Neural progenitor cell (in vitro differentiated cells): ENCODE results near the gene MYOM1. TPM values are rescaled to one million over a fixed set of nuclear protein-coding genes. Genes with fewer than 3 reads are reported as not detected.

Experiments used
- DNase-seq: peaks from one replicate; pipeline ENCODE4 v3.0.0-alpha.2; 2016; ENCODE audit warnings: low spot score
- H2AFZ ChIP-seq: fragments of 200-600 bp; sonication (generic); replicated peaks from 2 replicates; pipeline ENCODE4 v1.6.1; 2016; ENCODE audit warnings: antibody characterized with exemption
- H3F3A ChIP-seq: fragments of 200-600 bp; sonication (generic); 2 replicates; pipeline ENCODE4 v1.6.1; 2016; ENCODE audit warnings: antibody characterized with exemption, low read depth
- H3K27ac ChIP-seq: fragments of 200-600 bp; sonication (generic); 2 replicates; pipeline ENCODE4 v1.5.1; 2016; ENCODE audit warnings: mild to moderate bottlenecking
- H3K27me3 ChIP-seq: fragments of 200-600 bp; sonication (generic); 2 replicates; pipeline ENCODE4 v1.6.1; 2016; ENCODE audit warnings: mild to moderate bottlenecking, moderate library complexity
- H3K36me3 ChIP-seq: fragments of 200-600 bp; sonication (generic); 2 replicates; pipeline ENCODE4 v1.5.1; 2016
- H3K4me1 ChIP-seq: fragments of 200-600 bp; sonication (generic); 2 replicates; pipeline ENCODE4 v1.6.1; 2016; ENCODE audit warnings: mixed run types
- H3K4me2 ChIP-seq: fragments of 200-600 bp; sonication (generic); 2 replicates; pipeline ENCODE4 v1.6.1; 2016
- H3K4me3 ChIP-seq: fragments of 200-600 bp; sonication (generic); 2 replicates; pipeline ENCODE4 v1.5.1; 2016
- H3K79me2 ChIP-seq: fragments of 200-600 bp; sonication (generic); 2 replicates; pipeline ENCODE4 v1.6.1; 2016; ENCODE audit warnings: low read depth
- H3K9ac ChIP-seq: fragments of 200-600 bp; sonication (generic); 2 replicates; pipeline ENCODE4 v1.6.1; 2016
- H3K9me3 ChIP-seq: fragments of 200-600 bp; sonication (generic); 2 replicates; pipeline ENCODE4 v1.5.1; 2016; ENCODE audit warnings: low read depth
- H4K20me1 ChIP-seq: fragments of 200-600 bp; sonication (generic); 2 replicates; pipeline ENCODE4 v1.6.1; 2016; ENCODE audit warnings: low read depth
- H3K27ac Mint-ChIP-seq: 3 replicates; pipeline ENCODE4 v1.8.0; 2021; ENCODE audit warnings: mixed read lengths
- H3K27me3 Mint-ChIP-seq: 2 replicates; pipeline ENCODE4 v1.8.0; 2022; ENCODE audit warnings: low read depth, mild to moderate bottlenecking, inconsistent platforms, moderate library complexity, mixed read lengths; ENCODE audit not compliant: insufficient read depth
- H3K36me3 Mint-ChIP-seq: 3 replicates; pipeline ENCODE4 v1.8.0; 2021; ENCODE audit warnings: mixed read lengths
- H3K4me1 Mint-ChIP-seq: 3 replicates; pipeline ENCODE4 v1.8.0; 2021; ENCODE audit warnings: mixed read lengths
- H3K4me3 Mint-ChIP-seq: 3 replicates; pipeline ENCODE4 v1.8.0; 2021; ENCODE audit warnings: mild to moderate bottlenecking, moderate library complexity, mixed read lengths
- H3K9me3 Mint-ChIP-seq: 3 replicates; pipeline ENCODE4 v1.8.0; 2020; ENCODE audit warnings: mixed read lengths
- EZH2 ChIP-seq: fragments of 200-600 bp; sonication (generic); IDR thresholded peaks from 2 replicates; pipeline ENCODE4 v1.6.1; 2017; ENCODE audit warnings: antibody characterized with exemption, mild to moderate bottlenecking, moderate library complexity
- EZH2phosphoT487 ChIP-seq: fragments of 200-600 bp; sonication (generic); IDR thresholded peaks from 2 replicates; pipeline ENCODE4 v1.6.1; 2017; ENCODE audit warnings: antibody characterized with exemption
- total RNA-seq: library from RNA; depleted of rRNA; stranded (reverse); fragments of >200 nt; gene quantifications from 2 replicates; pipeline ENCODE4 v1.2.3, GENCODE V29; 2015; ENCODE audit warnings: low replicate concordance
- TF ChIP-seq, protein P1 (sequence below): fragments of 200-600 bp; sonication (generic); IDR thresholded peaks from 2 replicates; pipeline ENCODE4 v1.5.1; 2017; ENCODE audit warnings: antibody characterized with exemption, mild to moderate bottlenecking

MYOM1 gene
- total RNA-seq, 1 donor from 2014 or later, result 0.45 TPM

- Mint-ChIP-seq H3K4me3 (no peak overlapping the region), H3K27ac (no peak overlapping the region), H3K4me1 (no peaks in the 10 kb centered on the region), H3K36me3 (no peaks in the 10 kb centered on the region), H3K9me3 (no peaks in the 10 kb centered on the region), H3K27me3 (peaks cover 3% of the 10 kb centered on the region)
- Histone ChIP-seq H3K36me3 (no peaks in the 10 kb centered on the region), H3F3A (no peaks in the 10 kb centered on the region), H4K20me1 (no peaks in the 10 kb centered on the region), H3K9ac (no peak overlapping the region), H3K79me2 (no peaks in the 10 kb centered on the region), H3K9me3 (no peaks in the 10 kb centered on the region), H3K4me2 (no peak overlapping the region), H3K4me1 (peaks cover 6% of the 10 kb centered on the region), H3K4me3 (no peak overlapping the region), H2AFZ (no peak overlapping the region), H3K27ac (no peak overlapping the region), H3K27me3 (no peaks in the 10 kb centered on the region)
- TF ChIP-seq, protein P1, sequence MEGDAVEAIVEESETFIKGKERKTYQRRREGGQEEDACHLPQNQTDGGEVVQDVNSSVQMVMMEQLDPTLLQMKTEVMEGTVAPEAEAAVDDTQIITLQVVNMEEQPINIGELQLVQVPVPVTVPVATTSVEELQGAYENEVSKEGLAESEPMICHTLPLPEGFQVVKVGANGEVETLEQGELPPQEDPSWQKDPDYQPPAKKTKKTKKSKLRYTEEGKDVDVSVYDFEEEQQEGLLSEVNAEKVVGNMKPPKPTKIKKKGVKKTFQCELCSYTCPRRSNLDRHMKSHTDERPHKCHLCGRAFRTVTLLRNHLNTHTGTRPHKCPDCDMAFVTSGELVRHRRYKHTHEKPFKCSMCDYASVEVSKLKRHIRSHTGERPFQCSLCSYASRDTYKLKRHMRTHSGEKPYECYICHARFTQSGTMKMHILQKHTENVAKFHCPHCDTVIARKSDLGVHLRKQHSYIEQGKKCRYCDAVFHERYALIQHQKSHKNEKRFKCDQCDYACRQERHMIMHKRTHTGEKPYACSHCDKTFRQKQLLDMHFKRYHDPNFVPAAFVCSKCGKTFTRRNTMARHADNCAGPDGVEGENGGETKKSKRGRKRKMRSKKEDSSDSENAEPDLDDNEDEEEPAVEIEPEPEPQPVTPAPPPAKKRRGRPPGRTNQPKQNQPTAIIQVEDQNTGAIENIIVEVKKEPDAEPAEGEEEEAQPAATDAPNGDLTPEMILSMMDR, result no peak
- TF ChIP-seq EZH2 (no peak), EZH2phosphoT487 (no peak)
- DNase-seq, result no peak
Measured at GRCh38 chr18:3114451-3114850, 105.3 kb downstream of the MYOM1 start.

DNA sequence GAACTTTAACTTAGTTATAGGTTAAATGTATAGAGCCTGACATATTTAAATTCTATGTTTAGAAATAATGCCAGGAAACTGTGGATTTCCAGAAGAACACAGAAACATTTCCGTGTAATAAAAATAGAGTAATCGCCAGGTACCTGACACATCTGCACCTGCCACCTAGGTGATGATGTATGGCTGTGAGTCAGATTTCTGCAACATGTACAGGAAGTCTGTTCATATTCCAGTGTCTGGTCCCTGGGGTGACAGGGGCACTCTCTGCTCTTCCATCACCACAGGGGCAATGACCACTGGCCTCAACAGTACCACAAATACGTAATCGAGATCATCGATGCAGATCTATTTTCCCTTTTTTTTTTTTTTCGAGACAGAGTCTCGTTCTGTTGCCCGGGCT is 105.7 kb downstream of the MYOM1 start:
- no peak overlapping the region for H3K4me2 ChIP-seq
- H2AFZ ChIP-seq, result no peak overlapping the region
- TF ChIP-seq EZH2 (no peak), EZH2phosphoT487 (no peak)
- TF ChIP-seq, protein P1, result no peak
- no peaks in the 10 kb centered on the region for H3K9me3 ChIP-seq
- no peak overlapping the region for H3K4me3 Mint-ChIP-seq
- no peak overlapping the region for H3K4me3 ChIP-seq
- no peaks in the 10 kb centered on the region for H3F3A ChIP-seq
- no peak overlapping the region for H3K27ac Mint-ChIP-seq
- no peaks in the 10 kb centered on the region for H3K36me3 ChIP-seq
- DNase-seq, result no peak
- H3K9me3 Mint-ChIP-seq, result no peaks in the 10 kb centered on the region
- H3K36me3 Mint-ChIP-seq, result no peaks in the 10 kb centered on the region
- peaks cover 3% of the 10 kb centered on the region for H3K27me3 Mint-ChIP-seq
- H3K27me3 ChIP-seq, result no peaks in the 10 kb centered on the region
- no peaks in the 10 kb centered on the region for H4K20me1 ChIP-seq
- no peak overlapping the region for H3K27ac ChIP-seq
- H3K4me1 Mint-ChIP-seq, result no peaks in the 10 kb centered on the region
- H3K4me1 ChIP-seq, result peaks cover 2% of the 10 kb centered on the region
- H3K79me2 ChIP-seq, result no peaks in the 10 kb centered on the region
- H3K9ac ChIP-seq, result no peak overlapping the region

GRCh38 chr18:3111523-3112240 is 108.1 kb downstream of the MYOM1 start:
- H3F3A ChIP-seq, result no peaks in the 10 kb centered on the region
- H3K4me3 ChIP-seq, result no peak overlapping the region
- no peaks in the 10 kb centered on the region for H3K9me3 ChIP-seq
- no peaks in the 10 kb centered on the region for H3K4me1 ChIP-seq
- TF ChIP-seq, protein P1, result no peak
- TF ChIP-seq EZH2phosphoT487, result no peak
- no peaks in the 10 kb centered on the region for H3K79me2 ChIP-seq
- no peaks in the 10 kb centered on the region for H4K20me1 ChIP-seq
- no peak overlapping the region for H2AFZ ChIP-seq
- H3K36me3 ChIP-seq, result no peaks in the 10 kb centered on the region
- DNase-seq, result no peak
- no peak overlapping the region for H3K4me2 ChIP-seq
- no peak overlapping the region for H3K27ac Mint-ChIP-seq
- no peaks in the 10 kb centered on the region for H3K36me3 Mint-ChIP-seq
- H3K27me3 ChIP-seq, result no peaks in the 10 kb centered on the region
- H3K9ac ChIP-seq, result no peak overlapping the region
- no peak overlapping the region for H3K4me3 Mint-ChIP-seq
- H3K27ac ChIP-seq, result no peak overlapping the region
- H3K4me1 Mint-ChIP-seq, result no peaks in the 10 kb centered on the region
- no peaks in the 10 kb centered on the region for H3K27me3 Mint-ChIP-seq
- no peaks in the 10 kb centered on the region for H3K9me3 Mint-ChIP-seq
